ENCODE results near the gene FEN1. TPM values are rescaled to one million over a fixed set of nuclear protein-coding genes. Genes with fewer than 3 reads are reported as not detected.

The FEN1 gene
- total and polyA plus RNA-seq, 2 of the 13 experiments (the other 11 are each of a cell fraction or from before 2014, with no cell fraction given) = 12.4 to 102 TPM

DNA sequence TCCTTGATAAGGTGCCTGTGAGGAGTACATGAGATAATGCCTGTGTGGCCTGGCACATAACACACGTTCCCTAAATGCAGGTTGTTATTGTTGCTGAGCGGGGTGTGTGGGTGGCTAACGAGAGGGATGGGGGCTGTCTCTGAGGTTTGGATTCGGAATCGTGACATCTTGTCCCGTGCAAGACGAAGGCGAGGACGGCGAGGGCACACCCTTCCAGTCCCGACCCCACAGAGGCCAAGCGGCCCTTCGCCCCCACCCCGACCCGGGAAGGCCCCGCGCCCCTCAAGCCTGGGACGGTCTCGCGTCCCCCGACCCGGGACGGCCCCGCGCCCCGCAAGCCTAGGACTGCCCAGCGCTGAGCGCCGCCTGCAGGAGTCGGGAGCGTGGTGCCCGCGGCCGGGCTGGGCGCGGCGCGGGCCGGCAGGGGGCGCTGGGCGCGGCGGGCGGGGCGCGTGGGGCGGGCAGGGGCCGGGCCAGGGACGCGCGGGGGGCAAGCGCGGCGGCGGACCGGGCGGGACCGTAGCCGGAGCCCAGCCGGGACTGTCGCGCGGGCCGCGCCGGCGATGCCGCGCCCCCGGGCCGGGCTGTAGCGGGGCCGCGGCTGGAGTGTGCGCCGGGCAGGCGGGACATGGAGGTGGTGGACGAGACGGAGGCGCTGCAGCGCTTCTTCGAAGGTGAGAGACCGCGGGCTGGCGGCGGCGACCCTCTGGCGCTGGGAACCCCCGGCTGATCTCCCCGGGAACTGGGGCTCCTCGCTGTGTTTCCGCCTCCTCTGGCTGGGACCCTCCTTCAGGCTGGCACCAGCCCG, 40.4 kb upstream of the FEN1 start, which contains the start of gene MYRF (continued):
- TF ChIP-seq, protein P1, sequence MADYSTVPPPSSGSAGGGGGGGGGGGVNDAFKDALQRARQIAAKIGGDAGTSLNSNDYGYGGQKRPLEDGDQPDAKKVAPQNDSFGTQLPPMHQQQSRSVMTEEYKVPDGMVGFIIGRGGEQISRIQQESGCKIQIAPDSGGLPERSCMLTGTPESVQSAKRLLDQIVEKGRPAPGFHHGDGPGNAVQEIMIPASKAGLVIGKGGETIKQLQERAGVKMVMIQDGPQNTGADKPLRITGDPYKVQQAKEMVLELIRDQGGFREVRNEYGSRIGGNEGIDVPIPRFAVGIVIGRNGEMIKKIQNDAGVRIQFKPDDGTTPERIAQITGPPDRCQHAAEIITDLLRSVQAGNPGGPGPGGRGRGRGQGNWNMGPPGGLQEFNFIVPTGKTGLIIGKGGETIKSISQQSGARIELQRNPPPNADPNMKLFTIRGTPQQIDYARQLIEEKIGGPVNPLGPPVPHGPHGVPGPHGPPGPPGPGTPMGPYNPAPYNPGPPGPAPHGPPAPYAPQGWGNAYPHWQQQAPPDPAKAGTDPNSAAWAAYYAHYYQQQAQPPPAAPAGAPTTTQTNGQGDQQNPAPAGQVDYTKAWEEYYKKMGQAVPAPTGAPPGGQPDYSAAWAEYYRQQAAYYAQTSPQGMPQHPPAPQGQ (CRISPR knock-in tag; IDR thresholded peaks at IDR 0.05; ENCODE audit: borderline replicate concordance) = no peak
- TF ChIP-seq ATRX (CRISPR knock-in tag; IDR thresholded peaks at IDR 0.05; ENCODE audit: borderline replicate concordance) = no peak
- TF ChIP-seq ZMAT3 (CRISPR knock-in tag; conservative IDR thresholded peaks at IDR 0.05) = no peak
- no peak for TF ChIP-seq ZNF260 (CRISPR knock-in tag; IDR thresholded peaks at IDR 0.05; ENCODE audit: borderline replicate concordance, low read depth)
- no peak for TF ChIP-seq CCDC6 (CRISPR knock-in tag; IDR thresholded peaks at IDR 0.05)
- TF ChIP-seq PTBP1 (IDR thresholded peaks at IDR 0.05; ENCODE audit: low read depth, low read length, poor library complexity, severe bottlenecking) = no peak
- no peak for TF ChIP-seq SIX4 (CRISPR knock-in tag; IDR thresholded peaks at IDR 0.05)
- TF ChIP-seq MIER3 (CRISPR knock-in tag; IDR thresholded peaks at IDR 0.05; ENCODE audit: borderline replicate concordance) = no peak
- no peak for TF ChIP-seq ZNF124 (CRISPR knock-in tag; IDR thresholded peaks at IDR 0.05)
- TF ChIP-seq KDM5A (IDR thresholded peaks at IDR 0.05; ENCODE audit: borderline replicate concordance, low read length) = no peak
- no peak for TF ChIP-seq CBX2 (IDR thresholded peaks at IDR 0.05; ENCODE audit: low read depth, low read length)
- no peak for TF ChIP-seq CBX2 (CRISPR knock-in tag; IDR thresholded peaks at IDR 0.05; ENCODE audit: low read depth)
- TF ChIP-seq IRF2 (CRISPR knock-in tag; IDR thresholded peaks at IDR 0.05) = no peak
- no peak for TF ChIP-seq ZNF768 (CRISPR knock-in tag; IDR thresholded peaks at IDR 0.05)
- TF ChIP-seq CENPX (CRISPR knock-in tag; IDR thresholded peaks at IDR 0.05) = no peak
- TF ChIP-seq ZNF564 (CRISPR knock-in tag; IDR thresholded peaks at IDR 0.05) = no peak
- TF ChIP-seq SRF (IDR thresholded peaks at IDR 0.05; ENCODE audit: low read depth, low read length) = no peak
- TF ChIP-seq, protein P2, sequence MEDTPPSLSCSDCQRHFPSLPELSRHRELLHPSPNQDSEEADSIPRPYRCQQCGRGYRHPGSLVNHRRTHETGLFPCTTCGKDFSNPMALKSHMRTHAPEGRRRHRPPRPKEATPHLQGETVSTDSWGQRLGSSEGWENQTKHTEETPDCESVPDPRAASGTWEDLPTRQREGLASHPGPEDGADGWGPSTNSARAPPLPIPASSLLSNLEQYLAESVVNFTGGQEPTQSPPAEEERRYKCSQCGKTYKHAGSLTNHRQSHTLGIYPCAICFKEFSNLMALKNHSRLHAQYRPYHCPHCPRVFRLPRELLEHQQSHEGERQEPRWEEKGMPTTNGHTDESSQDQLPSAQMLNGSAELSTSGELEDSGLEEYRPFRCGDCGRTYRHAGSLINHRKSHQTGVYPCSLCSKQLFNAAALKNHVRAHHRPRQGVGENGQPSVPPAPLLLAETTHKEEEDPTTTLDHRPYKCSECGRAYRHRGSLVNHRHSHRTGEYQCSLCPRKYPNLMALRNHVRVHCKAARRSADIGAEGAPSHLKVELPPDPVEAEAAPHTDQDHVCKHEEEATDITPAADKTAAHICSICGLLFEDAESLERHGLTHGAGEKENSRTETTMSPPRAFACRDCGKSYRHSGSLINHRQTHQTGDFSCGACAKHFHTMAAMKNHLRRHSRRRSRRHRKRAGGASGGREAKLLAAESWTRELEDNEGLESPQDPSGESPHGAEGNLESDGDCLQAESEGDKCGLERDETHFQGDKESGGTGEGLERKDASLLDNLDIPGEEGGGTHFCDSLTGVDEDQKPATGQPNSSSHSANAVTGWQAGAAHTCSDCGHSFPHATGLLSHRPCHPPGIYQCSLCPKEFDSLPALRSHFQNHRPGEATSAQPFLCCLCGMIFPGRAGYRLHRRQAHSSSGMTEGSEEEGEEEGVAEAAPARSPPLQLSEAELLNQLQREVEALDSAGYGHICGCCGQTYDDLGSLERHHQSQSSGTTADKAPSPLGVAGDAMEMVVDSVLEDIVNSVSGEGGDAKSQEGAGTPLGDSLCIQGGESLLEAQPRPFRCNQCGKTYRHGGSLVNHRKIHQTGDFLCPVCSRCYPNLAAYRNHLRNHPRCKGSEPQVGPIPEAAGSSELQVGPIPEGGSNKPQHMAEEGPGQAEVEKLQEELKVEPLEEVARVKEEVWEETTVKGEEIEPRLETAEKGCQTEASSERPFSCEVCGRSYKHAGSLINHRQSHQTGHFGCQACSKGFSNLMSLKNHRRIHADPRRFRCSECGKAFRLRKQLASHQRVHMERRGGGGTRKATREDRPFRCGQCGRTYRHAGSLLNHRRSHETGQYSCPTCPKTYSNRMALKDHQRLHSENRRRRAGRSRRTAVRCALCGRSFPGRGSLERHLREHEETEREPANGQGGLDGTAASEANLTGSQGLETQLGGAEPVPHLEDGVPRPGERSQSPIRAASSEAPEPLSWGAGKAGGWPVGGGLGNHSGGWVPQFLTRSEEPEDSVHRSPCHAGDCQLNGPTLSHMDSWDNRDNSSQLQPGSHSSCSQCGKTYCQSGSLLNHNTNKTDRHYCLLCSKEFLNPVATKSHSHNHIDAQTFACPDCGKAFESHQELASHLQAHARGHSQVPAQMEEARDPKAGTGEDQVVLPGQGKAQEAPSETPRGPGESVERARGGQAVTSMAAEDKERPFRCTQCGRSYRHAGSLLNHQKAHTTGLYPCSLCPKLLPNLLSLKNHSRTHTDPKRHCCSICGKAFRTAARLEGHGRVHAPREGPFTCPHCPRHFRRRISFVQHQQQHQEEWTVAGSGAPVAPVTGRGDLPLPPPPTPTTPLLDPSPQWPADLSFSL (CRISPR knock-in tag; IDR thresholded peaks at IDR 0.05) = no peak
- no peak for TF ChIP-seq ZNF558 (CRISPR knock-in tag; IDR thresholded peaks at IDR 0.05; ENCODE audit: borderline replicate concordance)
- no peak for TF ChIP-seq ZFP36 (IDR thresholded peaks at IDR 0.05; ENCODE audit: borderline replicate concordance, low read depth, low read length, partially characterized antibody)
